Measurements from ENCODE around the gene CITED1.

GRCh38 chrX:72272868-72273267, 32.8 kb downstream of the CITED1 start:
- no peak for TF ChIP-seq EZH2 (IDR thresholded peaks at IDR 0.05; ENCODE audit: insufficient read depth, poor library complexity, severe bottlenecking)
- no peak for TF ChIP-seq EZH2phosphoT487 (IDR thresholded peaks at IDR 0.05; ENCODE audit: insufficient read depth, low read depth)
